HepG2 (cell line): ENCODE data around the gene CYB5D1. TPM values are rescaled to one million over a fixed set of nuclear protein-coding genes. Genes with fewer than 3 reads are reported as not detected.

ENCODE experiments used
- EEA1 ChIP-seq: sonication (generic); formaldehyde crosslinking; IDR thresholded peaks from 2 replicates; pipeline ENCODE4 v1.5.1; 2020; ENCODE audit warnings: mild to moderate bottlenecking, missing genetic modification reagents, borderline replicate concordance
- HINFP ChIP-seq: sonication (generic); formaldehyde crosslinking; IDR thresholded peaks from 2 replicates; pipeline ENCODE4 v1.4.0; 2020; ENCODE audit warnings: low read depth, mild to moderate bottlenecking, missing genetic modification reagents
- HOMEZ ChIP-seq: IDR thresholded peaks from 2 replicates; pipeline ENCODE4 v1.6.1; 2016; ENCODE audit warnings: low read depth
- HOXA5 ChIP-seq: sonication (generic); formaldehyde crosslinking; IDR thresholded peaks from 2 replicates; pipeline ENCODE4 v1.4.0; 2020; ENCODE audit warnings: missing genetic modification reagents
- KIAA2018 ChIP-seq: sonication (generic); formaldehyde crosslinking; IDR thresholded peaks from 2 replicates; pipeline ENCODE4 v1.5.0; 2020; ENCODE audit warnings: mild to moderate bottlenecking, missing genetic modification reagents, borderline replicate concordance
- MTA3 ChIP-seq: sonication (generic); formaldehyde crosslinking; IDR thresholded peaks from 2 replicates; pipeline ENCODE4 v1.4.0; 2020; ENCODE audit warnings: missing genetic modification reagents
- TFE3 ChIP-seq: IDR thresholded peaks from 2 replicates; pipeline ENCODE4 v1.6.1; 2016
- THYN1 ChIP-seq: sonication (generic); formaldehyde crosslinking; IDR thresholded peaks from 2 replicates; pipeline ENCODE4 v1.8.1; 2023; ENCODE audit warnings: low read depth, mild to moderate bottlenecking, moderate library complexity, missing genetic modification reagents, borderline replicate concordance
- TSC22D2 ChIP-seq: sonication (generic); formaldehyde crosslinking; IDR thresholded peaks from 2 replicates; pipeline ENCODE4 v1.5.1; 2020; ENCODE audit warnings: missing genetic modification reagents, mild to moderate bottlenecking, borderline replicate concordance
- ZNF768 ChIP-seq: sonication (generic); formaldehyde crosslinking; IDR thresholded peaks from 2 replicates; pipeline ENCODE4 v1.4.0; 2020; ENCODE audit warnings: missing genetic modification reagents
- ZNF770 ChIP-seq: sonication (generic); formaldehyde crosslinking; IDR thresholded peaks from 2 replicates; pipeline ENCODE4 v1.5.0; 2020; ENCODE audit warnings: mild to moderate bottlenecking, missing genetic modification reagents
- ZSCAN21 ChIP-seq: sonication (generic); formaldehyde crosslinking; IDR thresholded peaks from 2 replicates; pipeline ENCODE4 v1.8.0; 2022; ENCODE audit warnings: mild to moderate bottlenecking, missing genetic modification reagents, moderate library complexity, borderline replicate concordance
- polyA plus RNA-seq, 8 experiments: library from polyadenylated mRNA; depleted of rRNA in 3 of 8; stranded (reverse) in 7 of 8; unstranded in 1 of 8; fragments of >200 nt; fragmentation: Illumina TruSeq in 4 of 8; extraction: Trizol in 4 of 8; gene quantifications; 2 replicates each; pipeline versions ENCODE4 v1.2.1 to v1.2.3, GENCODE V29; 2011 to 2016; ENCODE audit warnings: low read depth in 4 of 8, missing spikeins in 1 of 8, mixed read lengths in 1 of 8; ENCODE audit not compliant: insufficient read depth in 1 of 8
- total RNA-seq, 5 experiments: library from RNA; depleted of rRNA; stranded (reverse); fragments of >200 nt; fragmentation: Illumina TruSeq; extraction: Trizol; gene quantifications; 2 replicates each; pipeline ENCODE4 v1.2.3, GENCODE V29; 2016; ENCODE audit warnings: low read depth in 1 of 5

CYB5D1 gene
- total and polyA plus RNA-seq, 2 of the 13 experiments (the other 11 are each of a cell fraction or from before 2014, with no cell fraction given): 8.9 to 17.0 TPM

GRCh38 chr17:7851438-7852261, 6.2 kb upstream of the CYB5D1 start (continued):
- no peak for TF ChIP-seq KIAA2018
- no peak for TF ChIP-seq THYN1 (CRISPR knock-in tag)
- no peak for TF ChIP-seq TSC22D2 (CRISPR knock-in tag)
- no peak for TF ChIP-seq HOXA5 (CRISPR knock-in tag)
- TF ChIP-seq HINFP (CRISPR knock-in tag): no peak
- TF ChIP-seq EEA1: peak; percentile 49; the same call in 1 of the 2 replicates
- no peak for TF ChIP-seq ZSCAN21 (CRISPR knock-in tag)
- TF ChIP-seq MTA3 (CRISPR knock-in tag): no peak
- TF ChIP-seq TFE3 (CRISPR knock-in tag): peak; percentile 31; the same call in 1 of the 2 replicates
- TF ChIP-seq ZNF768 (CRISPR knock-in tag): no peak
- TF ChIP-seq HOMEZ (CRISPR knock-in tag): peak; percentile 85
- no peak for TF ChIP-seq ZNF770 (CRISPR knock-in tag)
